Stimulated activated naive CD8-positive, alpha-beta T cell treated with anti-CD3 and anti-CD28 coated beads, Interleukin-15, Interleukin-2, amounts not matched to agents 100 ng/mL and 50 ng/mL, for 24 hours (primary cell): ENCODE measurements around the gene DHX34.

Experiments
- H3K27ac Mint-ChIP-seq: one replicate; pipeline ENCODE4 v1.8.0; 2021; ENCODE audit warnings: mild to moderate bottlenecking, mixed read lengths
- H3K27me3 Mint-ChIP-seq: one replicate; pipeline ENCODE4 v1.8.0; 2021; ENCODE audit warnings: mixed read lengths
- H3K36me3 Mint-ChIP-seq: one replicate; pipeline ENCODE4 v1.8.0; 2021; ENCODE audit warnings: low read depth, mixed read lengths
- H3K4me1 Mint-ChIP-seq: one replicate; pipeline ENCODE4 v1.8.0; 2021; ENCODE audit warnings: low read depth, mixed read lengths
- H3K4me3 Mint-ChIP-seq: one replicate; pipeline ENCODE4 v1.8.0; 2021; ENCODE audit warnings: mild to moderate bottlenecking, mixed read lengths
- H3K9me3 Mint-ChIP-seq: one replicate; pipeline ENCODE4 v1.8.0; 2021; ENCODE audit warnings: mixed read lengths

The DHX34 gene

DNA sequence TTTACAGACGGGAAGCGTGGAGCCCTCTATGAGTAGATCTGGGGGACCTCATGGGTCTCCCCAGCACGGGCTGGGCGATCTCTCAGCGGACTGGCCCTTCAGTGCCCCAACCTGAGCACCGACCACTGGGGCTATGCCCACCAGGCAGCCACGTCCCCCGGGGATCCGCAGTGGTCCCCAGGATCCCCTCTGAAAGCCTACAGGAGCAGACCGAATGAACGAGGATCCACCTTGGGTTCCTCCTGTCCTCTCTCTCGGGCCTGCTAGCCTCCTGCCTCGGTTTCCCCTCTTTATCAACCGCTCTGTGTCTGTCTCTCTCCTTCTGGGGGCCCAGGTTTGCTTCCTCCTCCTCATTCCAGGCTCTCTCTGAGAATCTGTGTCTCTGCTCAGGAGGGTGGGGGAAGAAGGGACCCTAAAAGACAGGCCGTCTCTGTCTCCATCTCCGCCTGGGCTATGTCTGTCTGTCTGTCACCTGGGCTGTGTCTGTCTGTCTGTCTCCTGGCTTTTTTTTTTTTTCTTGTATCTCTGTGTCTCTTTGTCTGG, 72.2 kb downstream of the DHX34 start:
- Mint-ChIP-seq H3K36me3 (no peaks in the 10 kb centered on the region), H3K4me3 (no peak overlapping the region), H3K27ac (no peak overlapping the region), H3K4me1 (peaks cover 33% of the 10 kb centered on the region), H3K9me3 (no peaks in the 10 kb centered on the region), H3K27me3 (peaks cover 75% of the 10 kb centered on the region)

DNA sequence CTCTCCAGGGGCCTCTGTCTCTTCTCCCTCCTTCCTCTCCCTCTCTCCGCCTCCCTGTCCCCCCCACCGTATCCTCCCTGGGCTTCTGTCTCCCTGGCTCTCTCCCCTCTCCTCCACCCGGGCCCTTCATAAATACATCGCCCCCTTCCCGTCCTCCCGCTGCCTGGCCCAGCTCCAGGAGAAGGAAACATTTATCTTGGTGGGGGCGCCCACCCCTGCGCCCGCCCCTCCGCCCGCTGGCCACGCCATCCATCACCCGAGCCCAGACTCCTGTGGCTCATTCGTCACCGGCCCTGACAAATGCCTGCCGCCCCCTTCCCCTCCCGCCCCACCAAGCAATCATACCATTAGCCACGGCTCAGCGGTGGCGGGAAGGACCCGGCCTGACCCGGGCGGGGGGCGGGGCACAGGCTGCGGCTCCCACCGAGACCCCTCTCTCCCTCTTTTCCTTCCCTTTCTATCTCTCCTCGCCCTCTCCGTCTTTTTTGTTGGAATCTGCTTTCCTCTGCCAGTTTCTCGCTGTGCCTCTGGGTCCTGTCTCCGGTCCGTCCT, 72.8 kb downstream of the DHX34 start:
- no peaks in the 10 kb centered on the region for H3K36me3 Mint-ChIP-seq
- no peak overlapping the region for H3K4me3 Mint-ChIP-seq
- peaks cover 33% of the 10 kb centered on the region for H3K4me1 Mint-ChIP-seq
- peaks cover 77% of the 10 kb centered on the region for H3K27me3 Mint-ChIP-seq
- H3K9me3 Mint-ChIP-seq: no peaks in the 10 kb centered on the region
- H3K27ac Mint-ChIP-seq: no peak overlapping the region

DNA sequence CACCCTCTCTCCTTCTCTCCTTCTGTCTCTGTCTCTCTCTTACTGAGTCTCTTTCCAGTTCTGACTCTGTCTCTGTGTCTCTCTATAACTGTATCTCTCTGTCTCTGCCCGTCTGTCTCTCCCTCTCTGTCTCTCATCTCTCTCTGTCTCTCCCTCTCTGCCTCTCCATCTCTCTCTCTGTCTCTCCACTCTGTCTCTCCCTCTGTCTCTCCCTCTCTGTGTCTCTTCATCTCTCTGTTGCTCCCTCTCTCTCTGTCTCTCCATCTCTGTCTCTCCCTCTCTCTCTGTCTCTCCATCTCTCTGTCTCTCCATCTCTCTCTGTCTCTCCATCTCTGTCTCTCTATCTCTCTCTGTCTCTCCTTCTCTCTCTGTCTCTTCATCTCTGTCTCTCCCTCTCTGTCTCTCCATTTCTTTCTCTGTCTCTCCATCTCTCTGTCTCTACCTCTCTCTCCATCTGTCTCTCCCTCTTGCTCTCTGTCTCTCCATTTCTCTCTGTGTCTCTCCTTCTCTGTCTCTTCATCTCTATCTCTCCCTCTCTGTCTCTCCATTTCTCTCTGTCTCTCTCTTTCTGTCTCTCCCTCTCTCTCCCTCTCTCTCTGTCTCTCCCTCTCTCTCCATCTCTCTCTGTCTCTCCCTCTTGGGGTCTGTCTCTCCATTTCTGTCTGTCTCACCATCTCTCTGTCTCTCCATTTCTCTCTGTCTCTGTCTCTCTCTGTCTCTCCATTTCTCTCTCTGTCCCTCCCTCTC, 73.5 kb downstream of the DHX34 start:
- H3K4me1 Mint-ChIP-seq: peaks cover 29% of the 10 kb centered on the region
- H3K9me3 Mint-ChIP-seq: no peaks in the 10 kb centered on the region
- peaks cover 75% of the 10 kb centered on the region for H3K27me3 Mint-ChIP-seq
- H3K4me3 Mint-ChIP-seq: no peak overlapping the region
- H3K36me3 Mint-ChIP-seq: no peaks in the 10 kb centered on the region
- no peak overlapping the region for H3K27ac Mint-ChIP-seq

DNA sequence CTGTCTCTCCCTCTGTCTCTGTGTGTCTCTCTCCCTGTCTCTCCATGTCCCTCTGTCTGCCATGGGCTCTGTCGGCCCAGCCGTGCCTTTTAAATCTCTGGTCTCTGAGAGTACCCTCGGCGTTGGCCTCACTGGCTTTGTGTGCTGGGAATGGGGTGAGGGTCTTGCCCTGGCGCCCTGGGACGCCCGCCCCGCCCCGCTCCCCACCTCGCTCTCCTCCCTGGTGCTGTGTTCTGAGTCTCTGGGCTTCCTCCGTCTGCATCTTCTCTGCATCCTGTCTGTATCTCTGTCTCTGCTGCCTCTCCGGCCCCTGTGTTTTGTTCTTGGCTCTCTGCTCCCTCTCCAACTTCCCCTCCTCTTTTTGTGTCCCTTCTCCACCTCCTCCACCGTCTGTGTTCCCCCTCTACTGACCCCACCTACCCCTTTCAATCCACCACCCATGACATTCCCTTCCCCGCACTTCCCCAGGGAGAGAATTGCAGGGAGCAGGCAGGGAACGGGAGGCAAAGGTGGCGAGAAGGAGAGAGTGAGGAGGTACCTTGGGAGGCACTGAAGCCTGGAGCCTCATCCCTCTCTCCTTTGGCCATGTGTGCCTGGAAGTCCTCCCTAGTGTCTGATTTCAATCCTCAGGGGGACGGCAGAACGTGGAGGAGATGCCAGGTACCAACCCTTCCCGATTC, 74.2 kb downstream of the DHX34 start:
- no peak overlapping the region for H3K4me3 Mint-ChIP-seq
- no peaks in the 10 kb centered on the region for H3K9me3 Mint-ChIP-seq
- no peaks in the 10 kb centered on the region for H3K36me3 Mint-ChIP-seq
- H3K27ac Mint-ChIP-seq: no peak overlapping the region
- peaks cover 67% of the 10 kb centered on the region for H3K27me3 Mint-ChIP-seq
- peaks cover 22% of the 10 kb centered on the region for H3K4me1 Mint-ChIP-seq

DNA sequence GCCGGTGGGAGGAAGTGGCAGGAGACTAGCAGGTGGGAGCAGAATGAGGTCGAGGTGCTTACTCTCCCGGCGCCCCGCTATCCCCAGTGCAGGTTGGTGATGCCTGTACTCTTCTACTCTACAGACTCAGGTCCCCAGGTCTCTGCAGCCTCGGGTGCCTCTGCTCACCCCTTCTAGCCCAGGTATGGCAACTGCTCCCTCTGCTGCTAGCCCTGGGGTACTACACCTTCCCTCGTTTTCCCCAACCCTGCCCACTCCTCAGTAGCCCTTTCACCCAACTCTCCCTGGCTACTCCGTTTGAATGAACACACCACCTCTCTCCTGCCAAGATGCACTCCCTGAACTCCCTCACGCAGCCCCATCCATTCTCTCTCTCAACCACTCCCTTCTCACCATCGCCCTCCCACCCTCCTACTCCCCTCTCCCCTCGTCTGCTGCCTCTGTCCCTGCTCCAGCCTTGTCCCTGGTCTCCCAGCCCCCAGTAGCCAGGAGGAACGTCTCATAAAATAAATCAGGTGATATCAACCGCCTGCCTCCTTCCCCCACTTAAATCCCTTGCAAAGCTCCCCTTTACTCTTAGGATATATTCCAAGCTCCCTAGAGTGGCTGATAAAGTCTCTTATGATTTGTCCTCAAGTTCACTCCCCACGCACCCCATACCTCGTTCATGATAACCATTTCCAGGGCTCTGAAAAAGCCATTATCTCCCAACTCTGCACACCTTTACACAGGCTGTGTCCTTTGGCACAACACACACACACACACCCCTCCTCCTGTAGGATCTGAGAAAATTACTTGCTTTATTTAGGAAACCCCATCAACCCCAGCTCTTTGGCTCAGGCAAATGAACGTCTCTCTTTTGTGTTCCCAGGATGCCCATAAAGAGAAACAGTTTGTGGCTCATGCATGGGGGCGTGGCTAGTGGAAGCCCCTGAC, 78.4 kb downstream of the DHX34 start:
- Mint-ChIP-seq H3K27me3 (peaks cover 62% of the 10 kb centered on the region), H3K27ac (no peak overlapping the region), H3K9me3 (no peaks in the 10 kb centered on the region), H3K4me1 (peaks cover 20% of the 10 kb centered on the region), H3K4me3 (no peak overlapping the region), H3K36me3 (no peaks in the 10 kb centered on the region)

DNA sequence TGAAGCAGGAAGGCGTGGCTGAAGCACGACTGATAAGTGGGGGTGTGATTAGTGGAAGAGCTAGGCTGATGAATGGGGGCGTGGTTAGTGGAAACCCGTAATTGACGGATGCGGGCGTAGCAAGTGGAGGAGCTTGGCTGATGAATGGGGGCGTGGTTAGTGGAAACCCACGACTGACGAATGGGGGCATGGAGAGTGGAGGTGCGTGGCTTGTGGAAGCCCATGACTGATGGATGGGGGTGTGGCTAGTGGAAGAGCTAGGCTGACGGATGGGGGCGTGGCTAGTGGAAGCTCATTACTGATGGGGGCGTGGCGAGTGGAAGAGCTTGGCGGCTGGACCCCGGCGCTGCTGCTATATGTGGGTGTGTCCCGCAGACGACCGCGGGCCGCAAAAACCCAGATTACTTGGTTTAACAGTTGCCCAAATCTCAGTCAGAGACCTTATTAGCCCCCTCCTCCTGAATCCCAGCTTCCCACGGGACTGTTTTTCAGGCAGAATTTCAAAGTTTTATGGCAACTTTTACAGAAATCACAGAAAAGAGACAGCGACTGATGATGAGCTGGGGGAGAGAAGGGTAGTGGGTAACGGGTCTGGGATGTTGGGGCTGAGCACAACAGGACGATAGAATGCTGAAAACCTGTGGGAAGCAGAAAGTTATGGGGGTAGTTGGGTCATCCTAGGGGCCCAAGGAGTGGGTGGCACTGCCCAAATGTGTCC, 79.2 kb downstream of the DHX34 start:
- peaks cover 16% of the 10 kb centered on the region for H3K4me1 Mint-ChIP-seq
- no peaks in the 10 kb centered on the region for H3K36me3 Mint-ChIP-seq
- no peak overlapping the region for H3K4me3 Mint-ChIP-seq
- H3K27ac Mint-ChIP-seq: no peak overlapping the region
- H3K9me3 Mint-ChIP-seq: no peaks in the 10 kb centered on the region
- H3K27me3 Mint-ChIP-seq: peaks cover 59% of the 10 kb centered on the region

DNA sequence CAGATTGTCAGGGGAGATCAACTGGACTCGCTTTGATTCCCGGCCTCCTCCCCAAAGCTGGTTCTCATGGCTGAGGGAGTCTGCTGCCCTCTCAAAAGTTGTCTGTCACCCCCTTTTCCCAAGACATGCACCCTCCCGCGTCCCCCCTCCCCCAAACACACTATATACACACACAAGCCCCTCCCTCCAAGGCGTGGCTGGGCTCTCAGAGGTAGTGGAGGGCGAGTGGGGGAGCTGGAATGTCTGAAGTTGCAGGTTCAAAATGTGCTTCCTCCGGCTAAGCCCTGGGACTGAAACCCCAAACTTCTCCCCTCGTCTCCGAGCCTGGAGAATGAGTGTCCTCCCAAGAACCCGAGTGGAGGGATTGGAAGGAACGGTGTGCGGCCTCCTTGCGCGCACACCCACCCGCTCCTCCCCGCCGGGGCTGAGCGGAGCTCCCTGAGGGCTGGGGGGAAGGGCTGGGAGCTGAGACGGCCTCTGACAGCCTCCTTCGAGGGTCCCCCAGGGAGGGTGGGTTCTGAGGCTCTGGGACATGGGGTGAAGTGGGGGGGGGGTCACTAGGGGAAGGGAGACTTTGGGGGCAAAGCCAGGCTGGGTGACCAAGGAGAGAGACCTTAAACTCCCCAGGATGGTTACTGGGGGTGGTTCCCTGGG, 80.2 kb downstream of the DHX34 start:
- Mint-ChIP-seq H3K27ac (no peak overlapping the region), H3K27me3 (peaks cover 52% of the 10 kb centered on the region), H3K36me3 (no peaks in the 10 kb centered on the region), H3K9me3 (no peaks in the 10 kb centered on the region), H3K4me3 (no peak overlapping the region), H3K4me1 (peaks cover 16% of the 10 kb centered on the region)

DNA sequence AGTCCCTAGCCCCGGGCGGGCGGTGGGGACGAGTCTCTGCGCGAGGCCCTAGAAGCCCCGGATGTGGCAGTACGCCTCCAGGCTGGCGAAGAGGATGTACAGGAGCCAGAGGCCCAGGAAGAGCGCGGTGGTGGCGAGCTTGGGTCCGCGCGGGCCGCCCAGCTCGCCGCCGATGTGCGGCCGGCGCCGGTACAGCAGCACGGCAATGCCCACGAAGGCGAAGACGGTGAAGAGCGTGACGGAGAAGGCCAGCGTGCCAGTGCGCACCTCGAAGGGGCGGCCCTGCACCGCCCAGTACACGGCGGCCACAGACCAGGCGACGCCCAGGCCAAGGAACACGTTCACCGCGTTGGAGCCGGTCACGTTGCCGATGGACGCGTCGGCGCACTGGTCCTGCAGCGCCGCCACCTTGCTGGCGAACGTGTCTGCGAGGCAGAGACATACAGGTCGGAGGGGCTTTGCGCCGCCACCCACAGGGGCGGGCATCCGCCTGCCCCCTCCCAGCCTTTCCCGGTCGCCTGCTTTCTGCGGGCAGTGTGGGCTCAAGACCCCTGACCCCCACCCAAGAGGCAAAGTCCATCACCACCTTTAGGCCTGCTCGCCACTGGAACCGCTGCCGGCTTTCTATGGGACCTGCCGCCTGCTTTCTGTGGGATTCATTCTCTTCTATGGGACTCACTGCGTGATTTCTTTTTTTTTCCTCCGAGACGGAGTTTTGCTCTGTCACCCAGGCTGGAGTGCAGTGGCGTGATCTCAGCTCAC, 81.1 kb downstream of the DHX34 start:
- Mint-ChIP-seq H3K4me3 (peak overlapping the region; percentile 53), H3K9me3 (no peaks in the 10 kb centered on the region), H3K4me1 (peaks cover 16% of the 10 kb centered on the region), H3K36me3 (no peaks in the 10 kb centered on the region), H3K27ac (peak overlapping the region; percentile 15), H3K27me3 (peaks cover 46% of the 10 kb centered on the region)

DNA sequence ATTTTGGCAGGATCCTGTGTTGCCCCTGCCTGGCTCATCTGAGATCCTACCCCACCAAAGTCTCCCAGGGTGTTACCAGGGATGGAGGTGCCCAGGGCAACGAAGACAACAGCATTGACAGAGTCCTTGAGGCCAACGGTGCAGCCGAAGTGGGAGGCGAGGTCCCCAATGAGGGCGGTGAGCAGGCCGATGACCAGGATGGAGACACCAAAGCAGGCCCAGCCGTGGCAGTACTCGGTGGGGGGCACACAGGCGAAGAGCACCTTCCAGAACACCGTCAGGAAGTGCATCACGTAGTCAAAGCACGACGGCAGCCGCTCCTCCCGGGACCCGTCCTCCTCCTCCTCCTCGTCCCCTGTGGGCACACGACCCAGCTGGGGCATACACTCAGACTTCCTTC, 83.0 kb downstream of the DHX34 start:
- Mint-ChIP-seq H3K27me3 (peaks cover 46% of the 10 kb centered on the region), H3K9me3 (no peaks in the 10 kb centered on the region), H3K27ac (no peak overlapping the region), H3K4me3 (no peak overlapping the region), H3K4me1 (peaks cover 26% of the 10 kb centered on the region), H3K36me3 (no peaks in the 10 kb centered on the region)
